GM21825 (cell line): ENCODE data around the gene TBXAS1.
"Not testable (repeated sequence)": the region's sequence is repeated elsewhere in the genome, so short reads cannot be mapped to it uniquely, and the experiment has no call there.

ENCODE experiments used
- ATAC-seq: cut with Tn5 transposase; IDR thresholded peaks from one replicate; pipeline ENCODE4 v1.9.1; 2021; ENCODE audit warnings: mild to moderate bottlenecking, moderate library complexity; ENCODE audit not compliant: unreplicated experiment

TBXAS1 gene

DNA sequence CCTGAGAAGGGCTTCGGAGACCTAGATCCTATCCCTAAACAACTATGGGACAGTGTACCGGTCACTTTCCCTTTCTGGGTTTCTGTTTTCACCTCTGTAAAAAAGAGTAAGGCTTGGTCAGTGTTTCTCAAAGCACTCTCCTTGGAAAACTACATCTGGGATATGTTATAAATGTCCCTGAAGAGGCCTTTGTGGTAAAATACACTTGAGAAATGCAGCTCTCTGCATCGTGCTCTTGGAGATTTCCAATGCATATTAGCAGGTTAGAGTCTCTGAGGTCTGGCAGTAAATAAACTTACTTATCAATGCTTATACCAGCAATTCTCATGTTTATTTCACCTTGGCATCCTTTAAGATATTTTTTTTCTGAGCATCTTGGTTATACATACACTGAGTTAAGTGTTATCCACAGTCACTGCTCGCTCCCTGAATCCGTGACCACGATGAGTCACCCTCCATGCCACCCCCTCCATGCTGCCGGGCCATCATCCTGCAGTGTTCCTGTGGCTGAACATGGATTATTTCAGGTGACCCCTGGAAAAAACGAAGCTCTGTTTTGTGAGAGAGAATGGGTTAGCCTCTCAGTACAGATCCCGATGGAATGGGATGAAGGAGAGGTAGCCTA is 3.3 kb upstream of the TBXAS1 start:
- no peak for ATAC-seq

DNA sequence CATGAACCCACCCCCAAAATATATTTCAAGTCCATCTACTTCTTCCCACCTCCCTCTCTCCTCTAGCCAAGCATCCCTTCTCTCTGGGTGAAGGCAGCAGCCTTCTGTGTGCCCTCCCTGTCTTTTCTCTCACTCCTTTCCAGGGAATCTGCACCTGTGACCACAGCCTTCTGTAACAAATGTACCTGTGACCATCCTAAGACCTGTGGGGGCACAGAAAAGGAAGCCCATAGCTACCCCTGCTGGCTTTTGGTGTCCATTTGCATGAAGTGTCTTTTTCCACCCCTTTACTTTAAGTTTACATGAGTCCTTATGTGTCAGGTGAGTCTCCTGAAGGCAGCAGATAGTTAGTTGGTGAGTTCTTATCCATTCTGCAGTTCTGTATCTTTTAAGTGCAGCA is 2.0 kb upstream of the TBXAS1 start:
- ATAC-seq: no peak

DNA sequence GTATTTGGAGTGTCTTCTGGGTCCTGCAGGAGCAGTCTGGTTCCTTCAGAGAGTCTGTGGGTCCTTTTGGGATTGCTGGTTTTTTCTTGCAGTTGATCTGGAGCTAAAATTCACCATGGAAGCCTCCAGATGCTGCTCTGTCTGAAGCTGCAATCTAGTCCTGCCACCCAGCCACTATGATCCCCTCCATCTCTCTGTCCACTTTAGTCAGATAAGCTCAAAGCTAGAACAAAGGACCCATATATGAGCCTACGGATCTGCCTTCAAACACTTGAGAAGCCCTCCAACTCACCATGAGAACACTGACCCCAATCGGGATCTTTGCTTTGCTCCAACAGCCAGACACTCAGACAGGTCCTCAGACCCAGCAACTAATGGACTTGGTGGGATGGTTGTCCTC is 618 bp upstream of the TBXAS1 start:
- ATAC-seq: no peak

DNA sequence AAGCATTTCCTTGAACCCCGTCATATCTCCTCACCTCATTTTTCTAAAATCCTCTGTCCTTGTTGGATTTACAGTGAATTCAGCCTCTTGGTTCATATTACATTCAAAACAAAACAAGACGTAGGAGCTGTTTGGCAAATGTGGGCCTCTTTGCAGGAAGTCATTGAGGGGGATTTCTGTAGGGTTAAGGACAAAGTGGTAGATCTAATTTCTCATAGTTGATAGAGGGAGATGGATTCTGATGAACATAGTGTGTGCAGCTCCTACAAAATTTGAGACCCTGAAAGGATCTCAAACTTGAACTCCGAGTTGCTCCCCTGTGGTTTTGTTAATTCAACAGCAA is 682 bp downstream of the TBXAS1 start:
- peak; percentile 29 for ATAC-seq

DNA sequence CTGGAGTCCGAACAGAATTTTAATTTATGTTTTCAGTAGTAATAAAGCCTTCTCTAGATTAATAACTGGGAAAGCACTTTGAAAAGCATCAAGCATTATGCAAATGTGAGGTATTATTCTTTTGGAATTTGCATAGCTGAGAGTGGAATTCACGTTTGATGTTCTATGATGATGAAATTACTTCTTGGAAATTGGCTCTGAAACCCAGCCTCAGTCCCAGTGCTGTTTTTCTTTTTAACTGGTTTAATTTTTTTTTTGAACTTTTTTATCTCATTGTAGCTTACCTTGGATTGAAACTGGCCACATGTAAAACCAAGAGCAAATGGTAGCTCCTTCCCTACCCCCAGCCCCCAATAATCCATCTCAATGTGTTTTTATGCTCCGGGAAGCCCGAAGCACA is 1.2 kb downstream of the TBXAS1 start:
- ATAC-seq: no peak

DNA sequence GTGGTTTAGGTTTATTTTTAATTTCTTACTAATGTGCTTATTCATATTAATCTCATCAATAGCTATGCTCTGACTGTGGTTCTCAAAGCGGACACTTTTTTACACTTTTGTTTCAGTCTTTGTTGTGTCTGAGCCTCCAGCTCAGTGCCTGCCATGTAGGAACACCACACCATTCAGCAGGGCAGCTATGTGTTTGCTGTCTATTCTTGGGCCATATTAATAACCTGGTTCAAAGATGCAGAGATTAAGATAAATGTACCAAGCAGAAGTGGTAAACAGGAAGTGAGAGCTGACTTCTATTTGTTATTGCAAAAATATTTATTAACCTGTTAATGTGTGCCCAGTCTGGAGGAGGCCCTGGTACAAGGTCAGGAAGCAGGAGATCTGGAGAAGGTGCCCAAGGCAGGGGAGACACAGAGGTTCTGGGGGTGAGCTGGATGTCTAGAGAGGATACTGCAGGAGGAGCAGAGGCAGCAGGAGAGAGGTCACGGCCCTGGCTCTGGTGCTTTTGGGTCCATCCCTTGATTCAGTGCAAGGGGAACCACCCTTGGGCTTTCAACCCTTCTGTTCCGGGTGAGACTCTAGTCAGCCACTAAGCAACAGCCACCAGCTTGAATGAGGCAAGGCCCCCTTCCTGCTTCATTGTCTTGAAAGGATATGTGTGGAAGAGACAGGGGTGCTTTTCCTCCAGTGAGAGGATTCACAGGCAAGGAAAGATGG is 1.9 kb downstream of the TBXAS1 start:
- no peak for ATAC-seq

DNA sequence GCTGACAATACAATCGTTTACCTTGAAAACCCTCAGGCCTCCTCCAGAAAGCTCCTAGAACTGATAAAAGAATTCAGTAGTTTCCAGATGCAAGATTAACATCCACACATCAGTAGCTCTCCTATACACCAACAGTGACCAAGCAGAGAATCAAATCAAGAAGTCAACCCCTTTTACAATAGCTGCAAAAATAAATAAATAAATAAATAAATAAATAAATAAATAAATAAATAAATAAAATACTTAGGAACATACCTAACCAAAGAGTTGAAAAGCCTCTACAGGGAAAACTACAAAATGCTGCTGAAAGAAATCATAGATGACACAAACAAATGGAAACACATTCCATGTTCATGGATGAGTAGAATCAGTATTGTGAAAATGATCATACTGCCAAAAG is 6.8 kb downstream of the TBXAS1 start:
- not testable (repeated sequence) for ATAC-seq

DNA sequence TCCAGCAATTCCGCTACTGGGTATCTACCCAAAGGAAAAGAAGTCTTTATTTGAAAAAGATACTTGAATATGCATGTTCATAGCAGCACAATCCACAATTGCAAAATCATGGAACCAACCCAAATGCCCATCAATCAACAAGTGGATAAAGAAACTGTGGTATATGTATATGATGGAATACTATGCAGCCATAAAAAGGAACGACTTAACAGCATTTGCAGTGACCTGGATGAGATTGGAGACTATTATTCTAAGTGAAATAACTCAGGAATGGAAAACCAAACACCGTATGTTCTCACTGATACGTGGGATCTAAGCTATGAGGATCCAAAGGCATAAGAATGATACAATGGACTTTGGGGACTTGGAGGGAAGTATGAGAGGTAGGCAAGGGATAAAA is 8.2 kb downstream of the TBXAS1 start:
- not testable (repeated sequence) for ATAC-seq

DNA sequence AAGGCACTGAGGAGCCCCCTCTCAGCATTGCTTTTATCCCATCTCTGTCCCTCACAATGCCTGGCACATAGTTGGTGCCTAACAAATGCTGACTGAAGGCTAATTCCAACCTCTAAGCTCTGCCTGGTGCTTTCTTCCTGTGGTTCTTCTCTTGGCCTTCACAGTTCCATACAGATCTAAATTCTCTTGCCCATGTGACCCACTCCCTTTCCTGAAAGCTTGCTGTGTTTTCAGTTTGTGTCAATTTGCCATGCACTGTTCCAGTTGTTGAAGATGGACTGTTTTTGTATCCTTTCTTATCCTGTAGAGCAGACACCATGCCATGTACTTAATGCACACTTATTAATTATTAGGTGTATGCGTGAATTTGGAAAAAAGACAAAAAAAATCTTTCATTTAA is 9.2 kb downstream of the TBXAS1 start:
- no peak for ATAC-seq

DNA sequence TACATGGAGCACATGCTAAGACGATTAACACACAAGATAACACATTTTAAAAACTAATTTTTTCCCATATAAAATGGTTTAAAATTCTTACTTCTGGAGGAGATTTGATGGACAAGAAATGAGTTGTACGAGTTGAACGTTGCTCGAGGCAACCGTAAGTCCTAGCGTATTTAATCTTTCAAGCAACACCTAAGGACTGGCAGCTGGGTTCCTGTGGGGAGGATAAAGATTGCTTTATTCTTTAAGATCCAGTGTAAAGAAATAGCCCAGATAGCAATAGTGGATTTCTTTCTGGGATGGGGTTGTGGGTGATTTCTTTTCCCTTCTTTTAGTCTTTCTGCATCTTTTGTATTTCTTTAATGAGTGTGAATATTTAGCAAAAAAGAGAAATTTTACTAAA is 9.8 kb downstream of the TBXAS1 start:
- ATAC-seq: no peak

DNA sequence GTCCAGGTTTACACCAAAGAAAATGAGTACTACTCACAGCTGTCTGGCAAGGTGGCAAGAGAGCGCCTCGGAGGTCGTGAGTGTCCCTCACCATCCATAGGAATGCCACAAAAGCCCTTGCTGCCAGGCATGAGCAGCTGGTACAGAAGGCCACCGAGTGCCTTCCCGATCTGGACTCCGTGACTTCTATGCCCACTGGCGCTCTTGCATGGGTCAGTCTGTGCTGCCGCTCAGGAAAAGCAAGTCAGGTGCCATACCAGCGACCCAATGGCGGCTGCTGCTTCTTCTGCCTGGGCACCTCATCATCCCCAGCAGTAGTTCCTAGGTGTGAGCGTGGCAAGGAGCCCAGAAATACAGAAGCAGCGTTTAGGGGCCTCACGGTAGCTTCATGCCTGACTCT is 11.7 kb downstream of the TBXAS1 start:
- no peak for ATAC-seq

DNA sequence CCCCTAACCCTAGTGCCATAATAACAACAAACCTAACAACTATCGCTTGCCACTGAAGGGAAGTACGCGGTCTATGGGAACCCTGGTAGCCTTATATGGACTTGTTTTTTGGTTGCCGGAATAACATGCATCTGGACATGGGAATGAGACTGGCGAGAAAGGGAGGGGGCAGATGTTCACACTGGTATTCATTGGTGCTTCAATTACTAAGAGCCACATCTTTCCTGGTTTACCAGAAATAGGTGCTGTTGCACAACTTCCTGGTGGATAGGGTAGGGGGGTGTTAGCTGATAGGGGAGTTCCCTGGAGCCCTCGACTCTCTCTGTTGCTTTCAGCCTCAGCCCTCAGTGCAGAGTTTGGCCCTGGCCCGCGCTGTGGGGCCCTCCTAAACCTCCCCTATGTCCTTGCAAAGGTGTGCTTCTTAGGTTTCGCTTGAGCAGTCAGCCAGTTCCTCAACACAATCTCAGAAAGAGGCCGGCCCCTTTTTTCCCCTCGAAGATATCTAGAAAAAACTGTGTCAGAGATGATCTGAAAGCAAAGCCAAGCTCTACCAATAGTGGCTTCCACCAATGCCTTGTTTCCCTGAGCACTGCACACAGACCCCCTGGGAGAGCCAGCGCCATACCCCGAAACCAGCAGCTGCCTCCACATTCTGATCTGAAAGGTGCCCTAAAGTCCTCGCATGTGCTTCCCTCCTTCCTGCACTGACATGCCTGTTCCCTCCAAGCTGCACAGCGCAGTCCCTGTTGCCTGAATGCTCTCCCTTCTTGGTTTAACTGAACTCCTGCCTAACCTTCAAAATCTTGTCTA is 13.5 kb downstream of the TBXAS1 start:
- ATAC-seq: peak; percentile 83

DNA sequence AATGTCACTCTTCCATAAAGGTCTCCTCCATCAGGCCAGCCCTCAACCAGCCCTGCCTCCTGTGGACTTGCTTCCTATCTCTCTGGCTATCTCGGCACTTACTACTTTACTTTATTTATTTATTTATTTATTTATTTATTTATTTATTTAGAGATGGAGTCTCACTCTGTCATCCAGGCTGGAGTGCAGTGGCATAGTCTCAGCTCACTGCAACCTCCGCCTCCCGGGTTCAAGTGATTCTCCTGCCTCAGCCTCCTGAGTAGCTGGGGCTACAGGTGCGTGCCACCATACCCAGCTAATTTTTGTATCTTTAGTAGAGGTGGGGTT is 14.1 kb downstream of the TBXAS1 start:
- not testable (repeated sequence) for ATAC-seq

DNA sequence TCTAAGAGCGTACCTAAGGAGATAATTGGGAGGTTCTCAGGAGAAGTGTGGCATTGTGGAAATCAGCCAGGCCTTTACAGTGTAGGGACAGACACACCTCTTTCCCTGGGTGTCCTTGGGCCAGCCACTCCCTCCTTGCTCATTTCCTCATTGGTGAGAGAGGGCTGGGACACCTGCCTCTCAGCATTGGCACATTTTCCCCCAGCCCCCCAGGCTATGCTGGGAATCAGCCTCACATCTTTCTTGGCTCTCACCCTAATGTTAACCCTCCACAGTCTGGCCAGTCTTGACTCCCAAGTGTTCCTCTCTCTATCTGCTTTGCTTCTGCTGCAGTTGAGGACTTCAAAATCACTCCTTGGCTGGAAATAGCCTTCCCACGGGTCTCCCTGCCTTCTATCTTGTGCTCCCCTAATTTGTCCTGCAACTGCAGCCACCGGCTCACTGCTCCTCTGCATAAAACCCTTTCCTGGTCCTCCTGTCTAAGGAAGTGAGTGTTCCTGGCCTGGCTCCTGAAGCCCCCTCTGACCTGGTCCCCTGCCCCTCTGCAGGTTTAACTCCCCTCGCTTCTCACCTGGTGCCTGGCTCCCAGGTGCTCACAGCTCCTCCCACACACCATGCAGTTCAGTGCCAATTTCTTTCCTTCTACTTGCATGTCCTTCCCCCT is 15.8 kb downstream of the TBXAS1 start:
- no peak for ATAC-seq

DNA sequence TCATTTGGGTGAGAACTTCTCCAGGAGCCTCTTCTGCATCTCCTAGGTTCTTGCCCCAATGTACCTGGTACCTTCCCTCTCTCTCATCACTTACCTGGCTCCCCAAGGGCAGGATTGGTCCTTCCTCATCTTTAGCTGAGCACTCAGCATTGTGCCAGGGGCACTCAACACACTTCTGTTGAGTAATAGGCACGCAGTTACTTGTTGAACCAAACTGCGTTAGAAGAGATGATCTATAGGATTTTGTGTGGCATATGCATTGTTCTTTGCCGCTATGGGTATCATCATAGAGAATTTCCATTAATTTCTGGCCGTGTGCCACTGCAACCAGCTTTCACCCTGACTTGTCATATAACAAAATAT is 16.4 kb downstream of the TBXAS1 start:
- ATAC-seq: no peak

DNA sequence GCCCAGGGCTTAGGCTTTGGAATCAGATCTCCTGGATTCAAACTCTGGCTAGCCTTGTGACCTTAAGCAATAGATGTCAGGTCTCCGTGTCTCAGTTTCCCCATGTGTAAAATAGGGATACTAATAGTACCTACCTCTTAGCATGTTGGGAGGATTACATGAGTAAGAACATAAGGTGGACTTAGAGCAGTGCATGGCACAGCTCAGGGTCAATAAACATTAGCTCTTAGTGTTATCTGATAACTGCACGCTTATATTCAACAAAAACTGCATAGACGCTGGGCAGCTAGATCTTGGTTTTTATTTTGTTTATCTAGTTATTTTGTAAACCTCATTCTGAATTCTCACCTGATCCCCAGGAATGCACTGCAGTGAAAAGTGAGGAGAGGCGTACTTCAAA is 17.2 kb downstream of the TBXAS1 start:
- no peak for ATAC-seq

DNA sequence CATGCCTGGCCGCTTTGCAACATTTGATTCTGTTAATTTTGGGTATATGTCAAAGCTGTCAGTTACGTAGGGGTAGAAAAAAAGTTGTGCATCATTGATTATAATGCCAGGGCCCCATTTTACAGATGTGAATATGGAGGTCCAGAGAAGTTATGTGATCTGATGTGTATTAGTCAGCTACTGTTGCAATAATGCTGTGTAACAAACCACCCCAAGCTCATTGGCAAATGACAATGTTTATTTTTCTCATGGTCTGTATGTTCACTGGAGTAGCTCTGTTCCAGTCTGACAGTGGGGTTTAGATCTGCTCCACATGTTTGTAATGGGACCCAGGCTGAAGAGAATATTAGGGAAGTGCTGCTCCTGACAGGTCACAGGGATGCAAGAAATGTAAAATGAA is 19.2 kb downstream of the TBXAS1 start:
- no peak for ATAC-seq

DNA sequence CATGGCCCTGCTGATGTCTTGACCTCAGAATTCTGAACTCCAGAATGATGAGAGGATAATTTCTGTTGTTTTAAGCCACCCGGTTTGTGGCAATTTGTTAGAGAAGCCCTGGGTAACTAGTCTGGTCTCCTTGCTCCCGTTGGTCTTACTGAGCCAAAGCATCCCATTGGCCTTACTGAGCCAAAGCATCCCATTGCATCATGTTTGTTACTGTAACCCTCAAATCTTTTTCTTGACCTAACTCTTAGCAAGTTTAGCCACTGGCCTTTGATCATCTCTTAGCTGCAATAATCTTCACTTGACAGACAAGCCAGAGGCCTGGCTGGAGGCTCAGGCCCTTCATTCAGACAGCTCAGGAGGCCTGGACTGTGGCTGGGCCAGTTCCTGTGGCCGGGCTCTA is 21.8 kb downstream of the TBXAS1 start:
- no peak for ATAC-seq

DNA sequence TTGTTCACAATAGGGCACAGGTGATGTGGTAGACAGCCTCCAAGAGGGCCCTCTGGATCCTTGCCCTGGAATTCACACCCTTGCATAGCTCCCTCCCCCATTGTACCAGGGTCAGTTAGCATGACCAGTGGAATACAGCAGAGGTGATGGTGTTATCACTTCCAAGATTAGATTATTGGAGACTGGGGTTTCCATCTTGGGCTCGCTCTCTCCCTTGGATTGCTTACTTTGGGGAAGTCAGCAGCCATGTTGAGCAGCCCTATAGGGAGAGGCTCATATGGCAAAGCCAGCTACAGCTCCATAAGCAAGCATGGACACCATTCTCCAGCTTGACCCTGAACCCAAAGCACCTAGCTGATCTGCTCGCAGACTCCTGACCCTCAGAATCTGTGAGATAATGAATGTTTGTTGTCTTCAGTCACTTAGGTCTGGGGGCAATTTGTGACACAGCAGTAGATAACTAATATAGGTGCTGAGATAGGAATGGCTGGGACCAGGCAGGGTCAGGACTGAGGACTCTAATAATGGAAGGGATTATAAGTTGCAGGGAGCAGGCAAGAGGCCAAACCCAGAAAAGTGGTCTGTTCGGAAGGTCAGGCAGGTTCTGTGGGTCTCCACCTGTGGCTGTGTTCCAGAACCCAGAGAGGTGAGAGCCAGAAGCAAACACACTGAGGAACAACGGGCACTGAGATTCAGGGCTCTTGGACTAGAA is 22.9 kb downstream of the TBXAS1 start:
- no peak for ATAC-seq

DNA sequence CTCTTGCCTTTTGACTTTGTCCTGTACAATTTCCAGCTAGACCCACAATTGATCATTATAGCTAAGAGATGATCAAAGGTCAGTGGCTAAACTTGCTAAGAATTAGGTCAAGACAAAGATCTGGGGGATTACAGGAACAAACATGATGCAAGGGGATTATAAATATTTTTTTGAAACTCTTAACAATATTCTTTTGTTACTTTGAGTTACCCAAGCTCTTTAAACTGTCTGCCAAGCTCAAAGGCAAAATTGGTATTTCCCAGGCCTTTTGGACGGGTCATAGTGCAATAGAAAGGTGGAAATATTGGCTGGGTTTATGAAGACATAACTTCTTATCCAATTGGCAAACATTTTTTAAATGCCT is 23.4 kb downstream of the TBXAS1 start:
- ATAC-seq: no peak

DNA sequence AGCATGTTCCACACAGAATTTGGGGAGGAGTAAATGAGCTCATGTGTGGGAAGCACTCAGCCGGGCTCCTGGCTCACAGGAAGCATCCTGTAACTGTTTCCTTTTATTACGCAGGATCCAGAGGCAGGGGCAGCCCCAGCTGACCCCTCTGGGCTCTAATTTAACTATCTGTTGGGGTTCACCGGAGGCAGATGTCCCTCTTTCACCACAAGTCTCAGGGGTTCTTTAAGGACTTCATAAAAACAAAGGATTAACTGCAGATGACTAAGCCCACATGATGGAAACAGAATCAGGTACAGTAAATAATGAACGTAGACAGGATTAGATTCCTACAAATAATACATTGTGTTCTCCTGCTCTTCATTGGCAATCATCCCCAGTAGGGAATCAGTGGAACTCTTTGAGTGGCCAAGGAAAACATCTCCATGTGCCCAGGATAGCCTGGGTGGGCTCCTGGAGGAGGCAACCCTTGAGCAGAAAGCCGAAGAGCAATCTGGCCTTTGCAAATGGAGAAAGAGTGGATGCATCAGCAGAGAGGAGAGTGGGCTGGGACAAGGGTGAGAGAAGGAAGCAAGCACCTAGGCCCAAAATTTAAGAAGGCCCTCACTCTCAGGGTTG is 24.6 kb downstream of the TBXAS1 start:
- ATAC-seq: no peak
